CD4-positive, alpha-beta T cell treated with Interferon alpha-2 for 1 hour (primary cell): ENCODE results near the gene TGM4.
"Not testable (repeated sequence)": the region's sequence is repeated elsewhere in the genome, so short reads cannot be mapped to it uniquely, and the experiment has no call there.

ENCODE experiments used
- DNase-seq, 2 donors: peaks; one replicate each; pipeline ENCODE4 v3.0.0-alpha.2; 2020 to 2022

Gene TGM4

DNA sequence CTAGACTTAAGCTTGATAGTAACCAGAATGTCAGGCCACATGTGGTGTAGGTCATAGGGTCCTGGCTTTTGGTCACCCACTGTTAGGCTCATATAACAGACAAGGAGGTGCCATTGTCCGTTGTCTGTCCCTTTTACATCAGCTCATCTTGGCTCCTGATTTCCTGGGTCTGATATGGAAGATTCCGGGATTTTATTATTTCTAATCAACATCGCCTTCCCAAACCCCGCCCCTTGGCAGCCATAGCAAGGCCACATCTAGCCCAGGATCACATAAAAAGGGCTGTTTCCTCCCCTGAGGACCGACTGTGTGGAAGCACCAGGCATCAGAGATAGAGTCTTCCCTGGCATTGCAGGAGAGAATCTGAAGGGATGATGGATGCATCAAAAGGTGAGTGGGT is at the start of gene TGM4:
TSS of gene TGM4 (plus strand) at position 301 of the 400 bp plus-strand sequence. CDS start at position 372, 71 bp downstream.
- DNase-seq = no peak

DNA sequence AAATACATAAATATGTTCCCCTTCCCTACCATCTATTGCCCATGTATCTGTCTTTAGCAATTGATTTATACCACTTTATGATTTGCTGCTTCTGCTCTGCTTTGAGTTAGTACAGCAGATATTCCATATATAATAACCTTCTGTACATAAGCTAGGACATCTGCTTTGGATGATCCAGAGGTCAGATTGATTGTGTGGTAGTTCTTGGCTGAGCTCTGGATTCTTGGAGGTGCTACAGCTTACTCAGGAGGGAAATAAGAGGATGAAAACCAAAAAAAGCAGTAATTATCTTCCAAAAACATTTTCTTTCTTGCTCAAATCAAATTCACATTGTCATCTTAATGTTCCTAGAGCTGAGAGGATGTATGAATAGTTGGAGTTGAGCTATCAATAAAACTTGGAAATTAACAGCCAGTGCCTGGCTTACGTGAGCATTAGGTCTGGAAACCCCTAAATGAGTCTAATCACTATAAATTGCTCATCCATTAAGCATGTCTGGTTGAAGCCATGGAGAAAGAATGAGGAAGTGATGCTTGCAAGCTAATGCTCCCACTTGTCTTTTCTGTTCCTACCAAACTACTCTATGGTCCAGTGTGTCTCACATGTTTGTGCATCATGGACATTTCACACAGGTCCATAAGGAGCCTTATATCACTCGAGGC is 49.0 kb upstream of the TGM4 start:
- no peak for DNase-seq

DNA sequence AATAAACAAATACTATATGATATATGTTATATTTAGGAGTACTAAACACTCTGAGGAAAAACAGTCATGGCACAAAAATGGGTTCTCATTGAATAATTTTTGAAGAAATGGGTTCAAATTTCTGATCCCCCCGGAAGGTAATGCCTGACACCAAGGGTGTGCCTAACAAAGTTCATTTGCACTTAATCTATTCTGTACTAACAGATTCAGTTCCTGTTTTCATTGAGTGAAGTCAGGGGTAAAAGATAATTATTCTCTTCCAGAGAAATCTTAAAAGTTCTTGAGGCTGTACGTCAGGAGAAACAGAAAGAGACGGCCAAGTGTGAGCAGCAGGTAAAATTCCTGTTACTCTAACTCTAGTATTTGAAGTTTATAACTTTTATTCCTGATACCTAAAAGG is 47.2 kb upstream of the TGM4 start:
- DNase-seq = no peak

DNA sequence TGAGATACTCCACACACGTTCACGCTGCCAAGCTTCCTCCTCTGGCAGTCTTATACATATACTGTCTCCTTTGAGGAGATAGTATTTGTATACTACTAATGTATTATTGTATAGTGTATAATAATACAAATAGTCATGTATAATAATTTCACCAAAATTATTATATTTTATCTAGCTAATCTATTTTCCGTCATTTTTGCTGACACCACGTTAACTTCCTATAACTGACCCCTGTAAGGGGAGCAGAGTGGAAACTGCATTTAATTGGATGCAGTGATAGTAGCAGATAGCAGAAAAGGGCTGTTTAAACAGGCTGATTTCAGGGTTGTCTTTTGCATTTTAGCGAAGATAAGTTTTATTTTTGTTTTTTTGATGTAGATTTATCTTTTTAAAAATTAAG is 43.2 kb upstream of the TGM4 start:
- no peak for DNase-seq

DNA sequence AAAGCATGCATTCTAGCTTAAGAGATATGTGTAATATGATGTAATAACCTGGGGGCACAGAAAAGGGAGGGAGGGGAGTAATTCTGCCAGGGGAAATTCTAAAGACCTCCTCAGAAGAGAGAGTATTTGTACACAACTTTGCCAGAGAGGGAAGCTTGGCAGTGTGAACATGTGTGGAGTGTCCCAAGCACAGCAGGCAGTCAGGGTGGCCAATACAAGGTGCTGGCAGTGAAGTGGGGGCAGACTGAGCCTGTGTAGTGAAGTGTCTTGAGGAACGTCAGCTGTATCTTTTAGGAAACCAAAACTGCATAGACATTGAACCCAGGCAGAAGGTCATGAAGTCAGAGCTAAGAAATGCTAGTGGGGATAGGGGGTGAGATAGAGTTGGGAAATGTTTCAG is 42.4 kb upstream of the TGM4 start:
- DNase-seq = no peak

DNA sequence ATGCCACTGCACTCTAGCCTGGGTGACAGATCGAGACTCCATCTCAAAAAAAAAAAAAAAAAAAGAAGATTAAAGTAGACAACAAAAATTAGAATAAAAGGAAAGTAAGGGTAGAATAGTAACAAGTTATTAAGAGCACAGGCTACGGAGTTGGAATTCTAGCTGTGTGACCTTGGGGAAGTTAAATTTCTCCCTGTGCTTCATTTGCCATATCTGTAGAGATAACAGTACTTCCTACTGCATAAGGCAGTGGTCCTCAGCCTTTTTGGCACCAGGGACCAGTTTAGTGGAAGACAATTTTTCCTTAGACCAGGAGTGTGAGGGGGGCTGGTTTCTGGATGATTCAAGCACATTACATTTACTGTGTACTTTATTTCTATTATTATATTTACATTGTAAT is 41.4 kb upstream of the TGM4 start:
- no peak for DNase-seq

DNA sequence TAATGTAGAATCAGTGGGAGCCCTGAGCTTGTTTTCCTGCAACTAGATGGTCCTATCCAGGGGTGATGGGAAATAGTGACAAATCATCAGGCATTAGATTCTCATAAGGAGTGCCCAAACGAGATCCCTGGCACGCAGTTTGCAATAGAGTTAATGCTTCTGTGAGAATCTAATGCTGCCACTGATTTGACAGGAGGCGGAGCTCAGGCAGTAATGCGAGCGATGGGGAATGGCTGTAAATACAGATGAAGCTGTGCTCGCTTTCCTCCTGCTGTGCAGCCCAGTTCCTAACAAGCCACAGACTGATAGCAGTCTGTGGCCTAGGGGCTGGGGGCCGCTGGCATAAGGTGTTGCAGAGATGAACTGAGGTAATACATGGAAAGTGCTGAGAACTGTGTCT is 41.0 kb upstream of the TGM4 start:
- no peak for DNase-seq

DNA sequence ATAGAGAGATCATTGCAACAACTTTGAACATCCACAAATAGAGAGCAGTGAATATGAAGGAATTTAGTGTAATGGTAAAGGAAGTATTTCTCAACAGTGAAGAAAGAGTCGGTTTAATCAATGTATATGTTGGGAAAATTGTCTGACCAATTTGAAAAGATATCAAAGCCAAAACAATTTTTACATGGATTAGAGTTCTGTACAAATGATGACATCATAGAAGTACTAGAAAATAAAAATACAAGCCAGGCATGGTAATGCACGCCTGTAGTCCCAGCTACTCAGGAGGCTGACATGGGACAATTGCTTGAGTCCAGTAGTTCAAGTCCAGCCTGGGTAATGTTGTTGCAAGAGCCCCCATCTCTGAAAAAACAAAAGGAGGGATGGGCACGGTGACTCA is 38.7 kb upstream of the TGM4 start:
- DNase-seq = no peak

DNA sequence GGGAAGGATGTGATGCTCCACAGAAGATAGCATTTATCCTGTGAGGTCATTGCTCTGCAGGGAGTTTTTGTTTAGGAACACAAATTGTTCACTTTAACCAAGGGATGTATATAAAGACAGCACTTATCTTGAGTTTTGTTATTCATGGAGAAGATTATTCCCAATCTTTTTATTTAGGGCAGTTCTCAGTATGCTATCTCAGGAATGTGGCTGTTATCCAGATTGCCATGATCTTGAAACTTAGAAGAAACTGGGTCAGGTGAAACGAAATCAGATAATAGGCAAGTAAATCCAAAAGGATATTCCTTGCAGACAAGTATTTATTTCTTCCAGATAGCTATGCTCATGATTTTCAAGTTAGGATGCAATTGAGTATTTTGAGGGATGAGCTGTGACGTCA is 32.0 kb upstream of the TGM4 start:
- DNase-seq = no peak

DNA sequence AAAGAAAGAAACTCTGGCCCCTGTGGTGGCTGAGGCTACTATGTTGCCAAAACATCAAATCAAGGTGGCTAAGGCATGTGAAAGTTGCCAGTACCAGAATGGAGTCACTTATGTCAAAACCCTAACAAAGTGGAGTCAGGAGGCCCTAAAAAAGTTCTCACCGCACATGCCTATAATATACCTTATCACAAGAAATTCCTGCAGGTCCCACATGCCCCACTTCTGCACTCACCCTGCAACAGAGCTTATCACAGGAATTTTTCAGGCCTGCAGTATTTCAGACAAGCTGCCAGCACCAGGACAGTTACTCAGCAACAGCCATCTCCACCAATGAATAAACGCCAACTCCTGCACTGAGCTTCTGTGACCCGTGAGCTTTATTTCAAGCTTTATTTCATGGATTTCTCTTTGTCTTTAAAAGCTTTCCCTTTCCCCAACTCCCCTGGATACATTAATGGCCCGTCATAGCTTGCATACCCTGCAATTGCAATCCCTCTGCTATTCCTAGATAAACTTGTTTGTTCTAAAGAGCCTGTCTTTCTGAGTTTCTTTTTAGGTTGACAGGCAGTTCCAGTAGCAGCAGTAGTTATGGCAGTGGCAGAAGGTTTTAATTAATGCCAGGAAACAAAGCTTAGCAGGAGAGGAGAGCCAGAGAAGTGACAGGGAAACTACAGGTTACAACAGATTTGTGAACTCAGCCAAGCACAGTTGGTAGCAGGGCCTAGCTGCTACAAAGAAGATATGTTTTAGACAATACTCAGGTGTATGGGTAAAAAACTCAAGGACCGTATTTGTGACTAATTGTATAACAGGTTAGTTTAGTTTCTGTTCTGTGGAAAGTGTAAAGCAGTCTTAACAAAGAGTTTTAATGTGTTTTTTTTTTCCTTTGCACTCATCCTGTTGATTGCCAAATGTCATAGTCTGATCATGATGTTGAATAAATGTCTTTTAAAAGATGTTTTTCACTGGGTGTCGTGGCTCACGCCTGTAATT is 28.6 kb upstream of the TGM4 start:
- no peak for DNase-seq

DNA sequence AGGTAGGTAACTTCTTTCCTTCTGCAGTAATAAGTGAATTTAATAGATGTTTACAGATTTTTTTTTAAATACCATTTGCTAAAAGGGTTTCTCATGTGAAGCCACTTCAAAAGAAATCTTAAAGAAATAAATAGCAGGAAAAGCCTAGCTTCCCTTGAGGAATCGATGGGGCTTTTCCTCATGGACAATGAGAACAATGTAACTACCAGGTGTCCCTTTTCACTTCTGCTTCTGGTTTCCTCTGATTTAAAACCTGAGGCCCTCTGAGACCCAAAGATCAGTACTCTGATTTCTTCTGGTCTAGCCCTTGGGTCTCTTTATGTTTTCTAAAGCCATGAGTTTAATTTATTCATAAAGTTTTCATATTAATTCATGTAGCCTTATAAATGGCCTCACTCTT is 25.8 kb upstream of the TGM4 start:
- no peak for DNase-seq

DNA sequence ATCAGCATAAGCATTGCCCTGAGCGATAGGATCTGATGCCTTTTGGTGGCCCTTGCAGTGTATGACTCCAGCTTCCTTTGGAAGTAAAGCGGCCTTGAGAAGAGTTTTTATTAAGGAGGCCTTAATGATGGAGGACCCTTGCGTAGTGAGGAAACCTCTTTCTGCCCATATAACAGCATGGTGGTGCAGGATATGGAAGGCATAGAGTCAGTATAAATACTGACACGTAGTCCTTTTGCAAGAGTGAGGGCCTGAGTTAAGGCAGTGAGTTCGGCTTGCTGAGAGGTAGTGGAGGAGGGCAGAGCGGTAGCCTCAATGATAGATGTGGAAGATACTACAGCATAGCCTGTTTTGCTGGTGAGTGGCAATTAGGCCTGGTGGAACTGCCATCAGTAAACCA is 17.7 kb upstream of the TGM4 start:
- not testable (repeated sequence) for DNase-seq

DNA sequence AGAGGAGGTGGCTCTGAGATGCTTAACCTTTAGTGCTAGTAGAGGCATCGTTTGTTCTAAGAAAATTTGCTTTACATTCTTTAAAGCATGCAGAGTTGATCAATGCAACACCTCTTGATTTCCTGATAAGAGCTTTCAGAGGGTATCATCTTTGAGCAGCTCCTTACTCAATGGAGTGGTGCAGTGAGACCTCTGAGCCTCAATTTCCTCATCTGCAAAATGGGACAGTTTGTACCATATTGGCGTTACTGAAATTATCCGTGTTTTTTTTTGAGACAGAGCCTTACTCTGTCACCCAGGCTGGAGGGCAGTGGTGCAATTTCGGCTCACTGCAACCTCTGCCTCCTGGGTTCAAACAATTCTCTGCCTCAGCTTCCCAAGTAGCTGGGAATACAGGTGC is 14.3 kb upstream of the TGM4 start:
- DNase-seq = no peak

DNA sequence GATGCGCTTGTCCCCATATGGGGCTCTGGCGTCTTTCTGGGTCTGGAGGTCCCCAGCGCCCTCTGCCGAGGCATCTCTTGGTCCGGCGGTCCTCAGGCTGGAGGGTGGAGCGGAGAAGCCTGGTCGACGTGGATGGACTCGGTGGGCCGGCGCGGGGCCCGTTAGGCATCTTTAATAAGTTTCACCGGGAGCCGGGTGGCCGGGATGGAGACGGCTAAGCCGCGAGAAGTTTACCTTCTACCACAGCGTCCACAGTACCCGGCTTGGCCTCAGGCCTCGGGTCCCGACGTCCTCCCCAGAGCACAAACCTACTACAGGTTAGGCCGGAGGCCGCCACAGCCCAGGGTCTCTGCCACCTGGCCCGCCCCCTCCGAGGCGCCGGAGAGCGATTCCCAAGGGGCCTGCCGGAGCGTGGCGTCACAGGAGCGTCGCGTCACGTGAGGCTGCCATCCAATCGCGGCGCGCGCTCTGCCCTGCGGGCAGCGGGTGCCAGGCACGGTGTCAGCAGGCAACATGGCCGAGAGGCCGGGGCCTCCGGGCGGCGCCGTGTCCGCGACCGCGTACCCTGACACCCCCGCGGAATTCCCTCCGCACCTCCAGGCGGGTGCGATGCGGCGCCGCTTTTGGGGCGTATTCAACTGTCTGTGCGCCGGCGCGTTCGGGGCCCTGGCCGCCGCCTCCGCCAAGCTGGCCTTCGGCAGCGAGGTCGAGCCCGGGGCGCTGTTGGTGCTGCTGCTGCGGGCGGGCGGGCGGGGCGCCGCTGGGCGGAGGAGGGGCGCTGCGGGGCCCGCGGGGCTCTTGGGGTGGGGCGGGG is 12.8 kb upstream of the TGM4 start, which contains the start of gene TMEM42:
TSS of gene TMEM42 (plus strand) at position 501 of the 814 bp plus-strand sequence. CDS start at position 514, 13 bp downstream.
- DNase-seq = peak; percentile 91 to 92

DNA sequence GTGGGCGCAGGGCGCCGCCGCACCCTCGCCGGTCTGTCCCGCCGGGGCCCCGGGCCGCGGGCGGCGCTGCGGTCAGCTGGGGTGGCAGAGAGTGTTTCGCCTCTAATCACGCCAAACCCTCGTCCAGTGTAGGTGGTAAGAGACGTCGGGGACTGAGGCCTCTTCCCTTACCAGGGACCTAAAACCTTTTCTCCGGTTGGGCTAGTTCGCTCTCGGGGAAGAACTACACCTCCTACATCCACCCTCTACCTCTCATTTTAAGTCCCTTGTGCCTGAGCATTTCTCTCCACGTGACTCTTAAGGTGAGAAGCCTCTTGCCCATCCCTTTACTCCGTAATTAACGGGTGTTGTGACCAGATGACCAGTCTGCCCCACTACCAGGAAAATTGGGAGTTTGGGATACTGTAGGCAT is 12.2 kb upstream of the TGM4 start:
- peak in 1 of 2 donors; percentile 4 for DNase-seq

DNA sequence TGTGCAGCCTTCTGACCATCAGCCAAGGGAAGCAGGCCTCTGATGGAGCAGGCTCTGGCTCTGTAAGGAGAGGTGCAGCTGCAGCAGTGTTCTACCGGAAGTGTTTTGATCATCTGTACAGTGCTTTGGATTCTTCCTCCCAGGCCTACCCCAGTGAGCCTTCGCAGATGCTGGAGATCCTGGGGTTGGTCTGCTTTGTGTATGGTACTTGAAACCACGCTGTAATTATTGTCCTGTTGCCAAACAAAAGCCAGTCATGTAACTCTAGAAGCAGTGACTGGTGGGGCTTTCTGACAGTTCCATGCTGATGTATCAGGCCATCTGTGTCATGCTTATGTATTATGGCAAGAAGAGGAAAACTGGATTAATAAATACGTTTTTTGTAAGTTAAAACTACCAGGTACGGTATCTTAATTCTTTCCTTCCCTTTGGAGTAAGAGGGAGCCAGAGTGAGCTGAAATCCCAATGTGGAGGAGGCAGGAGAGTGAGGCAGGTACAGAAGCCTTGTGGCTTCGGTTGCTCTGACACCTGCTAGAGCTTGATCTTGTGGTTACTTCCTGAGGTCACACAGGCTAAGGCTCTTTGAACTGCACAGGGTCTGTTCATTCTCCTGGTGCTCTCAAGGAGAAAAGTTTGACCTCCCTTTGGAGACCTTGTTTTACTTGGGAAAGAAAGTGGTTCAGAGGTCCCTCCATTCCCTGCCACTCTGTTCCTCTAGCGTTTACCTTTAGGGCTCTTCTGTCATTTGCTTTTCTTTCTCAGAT is 9.0 kb upstream of the TGM4 start:
- peak in 1 of 2 donors; percentile 25 for DNase-seq

DNA sequence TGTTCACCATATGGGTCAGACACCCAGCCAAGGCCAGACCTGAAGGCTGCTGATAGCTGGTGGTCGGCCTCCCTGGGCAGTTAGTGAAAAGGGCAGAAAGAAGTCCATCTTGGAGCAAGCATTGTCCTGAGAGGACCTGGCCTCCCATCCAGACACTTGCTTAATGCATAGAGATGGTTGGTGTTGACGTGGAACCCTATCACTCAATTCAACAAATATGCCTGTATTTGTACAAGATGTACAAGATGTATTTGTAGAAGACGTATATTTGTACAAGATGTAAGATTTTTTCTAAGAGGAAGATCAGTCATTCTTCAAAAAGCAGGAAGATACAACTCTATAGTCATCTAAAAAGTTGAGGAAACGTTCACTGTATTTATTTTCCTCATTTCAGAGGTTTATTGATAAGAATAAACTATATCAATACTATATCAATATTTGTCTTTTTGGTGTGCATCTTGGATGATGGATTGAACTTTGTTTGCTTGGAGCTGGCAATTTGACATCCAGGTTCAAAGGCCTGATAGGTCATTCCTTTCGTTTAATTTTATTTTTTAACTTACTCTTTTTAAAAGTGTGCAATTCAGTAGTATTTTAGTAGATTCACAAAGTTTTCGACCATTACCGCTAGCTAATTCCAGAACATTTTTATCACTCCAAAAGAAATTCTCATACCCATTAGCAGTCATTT is 6.8 kb upstream of the TGM4 start:
- no peak for DNase-seq

DNA sequence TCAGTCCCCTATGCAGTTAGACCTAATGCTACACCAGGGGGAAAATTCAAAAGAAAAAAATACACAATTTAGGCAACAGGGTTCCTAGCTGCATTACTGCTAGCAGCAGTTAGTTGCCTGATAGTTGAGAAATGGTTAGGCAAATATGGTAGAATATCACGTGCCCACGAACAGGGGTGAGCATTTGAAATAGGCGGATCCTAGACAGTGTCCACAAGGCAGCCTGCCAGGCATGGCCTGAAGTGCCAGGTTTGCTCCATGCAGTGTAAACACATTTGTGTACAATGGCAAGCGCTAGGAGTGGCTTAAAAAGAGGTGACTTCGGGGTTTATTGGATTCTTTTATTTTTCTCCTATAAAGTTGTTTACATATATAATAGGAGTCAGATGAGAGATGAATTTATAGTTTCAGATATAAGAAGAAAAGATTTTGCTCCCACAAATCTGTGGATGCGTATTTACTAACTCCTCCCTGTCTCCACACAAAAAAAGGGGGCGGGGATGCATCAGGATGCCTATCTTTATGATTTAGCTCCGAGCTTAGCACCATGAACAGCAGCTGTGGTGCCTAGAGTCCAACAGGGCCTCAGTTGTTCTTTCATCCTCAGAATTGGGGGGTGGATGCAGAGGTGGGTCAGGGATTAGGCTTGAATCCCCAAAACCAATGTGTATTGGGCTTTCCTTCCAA is 3.9 kb upstream of the TGM4 start:
- no peak for DNase-seq

DNA sequence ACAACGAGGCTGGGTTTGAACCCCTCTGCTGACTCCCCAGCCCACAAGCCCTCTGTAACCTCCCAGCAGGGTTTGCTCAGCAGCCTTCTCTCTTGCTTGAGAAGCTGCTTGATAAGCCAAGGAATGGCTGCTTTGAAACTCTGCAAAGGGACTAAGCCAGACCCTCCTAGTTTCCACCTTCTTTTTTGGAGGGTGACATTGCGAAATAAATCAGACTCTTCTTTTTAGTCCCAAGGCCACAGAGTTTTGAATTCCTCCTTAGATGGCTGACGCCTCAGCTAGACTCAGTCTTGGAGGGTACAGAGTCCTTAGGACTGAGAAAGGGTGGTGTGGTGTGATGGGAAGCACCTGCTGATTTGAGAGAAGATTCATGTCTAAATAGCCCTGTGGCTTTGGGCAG is 1.2 kb downstream of the TGM4 start:
- no peak for DNase-seq

DNA sequence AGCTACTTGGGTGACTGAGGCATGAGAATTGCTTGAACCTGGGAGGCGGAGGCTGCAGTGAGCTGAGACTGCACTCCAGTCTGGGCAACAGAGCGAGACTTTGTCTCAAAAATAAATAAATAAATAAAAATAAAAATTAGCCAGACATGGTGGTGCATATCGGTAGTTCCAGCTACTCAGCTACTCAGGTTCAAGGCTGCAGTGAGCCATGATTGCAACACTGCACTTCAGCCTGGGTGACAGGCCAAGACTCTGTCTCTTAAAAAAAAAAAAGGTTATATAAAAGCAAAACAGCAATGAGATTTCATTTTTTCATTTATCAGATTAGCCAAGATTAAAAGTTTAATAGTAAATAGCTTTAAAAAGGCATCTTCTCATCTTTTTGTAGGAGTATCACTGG is 2.9 kb downstream of the TGM4 start:
- DNase-seq = no peak

DNA sequence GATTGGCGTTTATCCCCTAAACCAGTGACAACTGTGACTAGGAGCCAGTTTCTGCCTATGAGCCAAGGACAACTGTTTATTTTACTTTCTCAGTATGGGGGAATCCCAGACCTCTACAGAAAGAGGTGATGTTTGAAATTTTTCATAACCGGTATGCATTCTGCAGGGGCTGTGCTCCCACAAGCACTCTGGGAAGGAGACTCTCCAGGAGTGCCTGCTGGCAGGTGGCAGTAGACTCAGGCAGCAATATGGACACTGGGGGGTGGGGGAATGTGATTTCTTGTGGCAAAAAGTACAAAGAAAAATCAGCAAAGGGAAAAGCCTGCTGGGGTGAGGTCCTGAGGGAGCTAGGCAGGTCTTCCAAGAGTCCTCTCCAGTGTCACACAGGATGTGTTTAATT is 5.9 kb downstream of the TGM4 start:
- DNase-seq = no peak
